Lower lobe of right lung (tissue), 2 donors: ENCODE data around the gene UNC5CL. TPM values are rescaled to one million over a fixed set of nuclear protein-coding genes. Genes with fewer than 3 reads are reported as not detected.

Experiments used
- ATAC-seq, 2 donors: fragments of 200-7000 bp; cut with Tn5 transposase; one replicate each; pipeline ENCODE4 v1.9.1; 2020 to 2022; ENCODE audit warnings: mild to moderate bottlenecking in 2 of 2, moderate library complexity in 2 of 2
- DNase-seq: peaks from one replicate; pipeline ENCODE4 v3.0.0-alpha.2; 2020
- H3K27ac ChIP-seq: fragments of 200-600 bp; one replicate; pipeline ENCODE4 v1.8.0; 2022
- H3K27me3 ChIP-seq: fragments of 200-600 bp; one replicate; pipeline ENCODE4 v1.8.0; 2022; ENCODE audit warnings: low read depth
- H3K36me3 ChIP-seq: fragments of 200-600 bp; one replicate; pipeline ENCODE4 v1.8.0; 2022; ENCODE audit warnings: mild to moderate bottlenecking
- H3K4me1 ChIP-seq: fragments of 200-600 bp; one replicate; pipeline ENCODE4 v1.8.0; 2022
- H3K4me3 ChIP-seq: fragments of 200-600 bp; one replicate; pipeline ENCODE4 v1.8.0; 2022; ENCODE audit warnings: mild to moderate bottlenecking
- H3K9me3 ChIP-seq: fragments of 200-600 bp; one replicate; pipeline ENCODE4 v1.8.0; 2022
- CTCF ChIP-seq: fragments of 200-600 bp; IDR thresholded peaks from one replicate; pipeline ENCODE4 v1.8.0; 2022; ENCODE audit warnings: antibody characterized with exemption, mild to moderate bottlenecking
- intact Hi-C: fragments of 100-400 bp; cut with DNase I; formaldehyde crosslinking; loops from one replicate; pipeline ENCODE4 v1.11.0; 2022
- total RNA-seq: library from RNA; stranded (reverse); fragmentation: NEBNext Ultra II Directional; extraction: Animal tissue kit (Norgen Biotek cat#: 25700); gene quantifications from one replicate; pipeline ENCODE4 v1.2.1, GENCODE V29; 2021
- donor health status: DM: no; HTN: yes; CAD: no; lungs with severe emphysema.

UNC5CL gene
- total RNA-seq, 1 donor from 2014 or later, result 1.1 TPM

DNA sequence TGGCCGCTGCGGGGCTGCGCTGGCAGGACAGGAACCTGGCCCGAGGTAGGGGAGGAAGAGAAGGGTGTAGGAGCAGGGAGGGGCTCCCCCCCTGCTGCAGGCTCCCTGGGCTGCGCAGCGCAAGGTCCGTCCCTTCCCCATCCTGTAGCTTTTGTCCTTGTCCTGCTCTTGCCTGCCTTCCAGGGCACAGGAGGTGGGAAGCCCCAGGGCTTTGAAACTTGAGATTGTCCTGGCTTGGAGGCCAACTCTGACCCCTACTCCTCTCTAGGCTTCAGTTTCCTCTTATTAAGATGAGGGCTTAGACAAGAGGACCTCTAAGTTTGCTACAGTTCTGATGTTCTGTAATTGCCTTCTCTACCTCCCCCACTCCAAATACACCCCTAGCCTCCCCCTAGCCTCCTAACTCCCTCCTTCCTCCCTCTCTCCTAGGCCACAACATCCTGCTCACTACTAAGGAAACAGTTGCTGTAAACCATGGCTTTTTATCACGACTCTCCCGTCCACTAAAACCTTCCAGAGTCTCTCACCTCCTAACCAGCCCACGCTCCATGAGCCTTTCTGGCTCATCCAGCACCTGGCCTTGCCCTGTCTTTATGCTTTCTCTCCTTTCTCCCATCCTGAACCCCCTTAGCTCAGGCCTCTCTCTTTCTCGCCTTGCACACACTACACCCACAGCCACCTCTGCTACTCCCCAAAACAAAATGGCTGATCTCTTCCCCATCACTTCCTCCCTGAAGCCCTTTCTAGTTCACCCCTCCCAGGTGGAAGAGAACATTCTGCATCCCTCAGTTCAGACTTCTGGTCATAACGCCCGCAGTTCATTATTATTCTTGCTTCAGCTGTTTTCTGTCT, 10.2 kb downstream of the UNC5CL start:
- intact Hi-C loops, result no loop called here
- ATAC-seq (peak; percentile 65 to 72), DNase-seq (no peak)
- peaks cover 19% of the 10 kb centered on the region for H3K4me1 ChIP-seq
- TF ChIP-seq CTCF, result no peak
- H3K9me3 ChIP-seq, result no peaks in the 10 kb centered on the region
- peak overlapping the region; percentile 81 for H3K27ac ChIP-seq
- peak overlapping the region; percentile 63 for H3K4me3 ChIP-seq
- no peaks in the 10 kb centered on the region for H3K36me3 ChIP-seq
- no peaks in the 10 kb centered on the region for H3K27me3 ChIP-seq

GRCh38 chr6:41027799-41028560, 11.0 kb downstream of the UNC5CL start:
- H3K9me3 ChIP-seq, result no peaks in the 10 kb centered on the region
- ATAC-seq, result peak; percentile 97 to 98
- no peaks in the 10 kb centered on the region for H3K36me3 ChIP-seq
- TF ChIP-seq CTCF, result peak; percentile 100
- H3K27ac ChIP-seq, result peak overlapping the region; percentile 81
- DNase-seq, result peak; percentile 90
- intact Hi-C loops, result no loop called here
- no peaks in the 10 kb centered on the region for H3K27me3 ChIP-seq
- H3K4me1 ChIP-seq, result peaks cover 19% of the 10 kb centered on the region
- H3K4me3 ChIP-seq, result peak overlapping the region; percentile 63

DNA sequence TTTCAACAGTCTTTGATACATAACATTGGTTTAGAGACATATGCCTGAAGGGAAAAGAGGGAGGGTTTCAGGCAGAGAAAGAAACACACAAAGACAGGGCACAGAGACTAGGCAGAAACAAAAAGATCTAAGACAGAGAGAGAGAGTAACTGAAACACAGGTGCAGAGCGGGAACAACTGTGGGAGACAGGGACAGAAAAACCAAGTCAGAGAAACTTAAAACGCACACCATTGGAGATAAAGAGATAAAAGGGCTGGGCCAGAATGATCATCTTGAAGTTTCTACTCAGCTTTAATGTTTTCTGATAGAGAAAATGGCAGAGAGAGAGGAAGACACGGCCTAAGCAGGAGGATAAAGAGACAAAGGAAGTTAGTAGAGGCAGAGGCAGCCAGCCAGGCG, 11.8 kb downstream of the UNC5CL start:
- no peaks in the 10 kb centered on the region for H3K9me3 ChIP-seq
- intact Hi-C loops, result no loop called here
- no peaks in the 10 kb centered on the region for H3K27me3 ChIP-seq
- H3K4me1 ChIP-seq, result peaks cover 19% of the 10 kb centered on the region
- DNase-seq (no peak), ATAC-seq (no peak)
- TF ChIP-seq CTCF, result no peak
- H3K27ac ChIP-seq, result peak overlapping the region; percentile 39
- H3K4me3 ChIP-seq, result peak overlapping the region; percentile 63
- H3K36me3 ChIP-seq, result no peaks in the 10 kb centered on the region

GRCh38 chr6:41025966-41026530, 13.0 kb downstream of the UNC5CL start:
- DNase-seq (no peak), ATAC-seq (no peak)
- H3K9me3 ChIP-seq, result no peaks in the 10 kb centered on the region
- no peak for TF ChIP-seq CTCF
- intact Hi-C loops, result no loop called here
- H3K27ac ChIP-seq, result no peak overlapping the region
- no peaks in the 10 kb centered on the region for H3K36me3 ChIP-seq
- peaks cover 19% of the 10 kb centered on the region for H3K4me1 ChIP-seq
- no peak overlapping the region for H3K4me3 ChIP-seq
- no peaks in the 10 kb centered on the region for H3K27me3 ChIP-seq

DNA sequence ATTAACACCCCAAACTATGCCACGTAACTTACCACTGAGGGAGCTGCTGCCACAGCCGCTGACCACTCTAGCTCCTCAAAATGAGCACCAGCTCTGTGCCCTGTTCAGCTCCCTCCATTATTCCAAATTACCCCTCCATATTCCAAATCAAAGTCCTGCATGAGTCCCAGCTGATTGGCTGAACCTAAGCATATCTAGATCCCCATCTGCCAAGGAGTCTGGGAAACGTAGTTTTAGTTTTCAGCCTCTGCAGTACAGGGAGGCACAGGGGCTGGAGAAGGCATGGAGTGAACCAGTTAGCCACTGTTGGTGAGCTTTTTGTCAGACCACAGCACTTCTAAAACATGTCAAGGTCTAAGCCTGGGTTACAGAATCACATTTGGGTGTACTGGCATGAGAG, 15.9 kb downstream of the UNC5CL start:
- H3K4me1 ChIP-seq, result peaks cover 9% of the 10 kb centered on the region
- intact Hi-C loops, result no loop called here
- H3K9me3 ChIP-seq, result no peaks in the 10 kb centered on the region
- H3K27ac ChIP-seq, result no peak overlapping the region
- no peaks in the 10 kb centered on the region for H3K36me3 ChIP-seq
- H3K27me3 ChIP-seq, result no peaks in the 10 kb centered on the region
- no peak for TF ChIP-seq CTCF
- DNase-seq, result no peak
- no peak for ATAC-seq
- no peak overlapping the region for H3K4me3 ChIP-seq
